SK-N-SH treated with all-trans-retinoic acid at 6 μM for 48 hours (cell line): Measurements from ENCODE around the gene RS1.
A peak's percentile ranks its signal among the peaks of the same experiment; 100 is the strongest.

Source experiments
- ATAC-seq: fragments of 200-7000 bp; cut with Tn5 transposase; 3 replicates; pipeline ENCODE4 v1.9.1; 2020; ENCODE audit warnings: mild to moderate bottlenecking, moderate library complexity
- ARNTL ChIP-seq: fragments of 450-650 bp; formaldehyde crosslinking; IDR thresholded peaks from 2 replicates; pipeline ENCODE4 v1.5.0; 2020; ENCODE audit warnings: low read depth, mild to moderate bottlenecking, moderate library complexity, borderline replicate concordance
- CREB5 ChIP-seq: fragments of 250-450 bp; sonication (Bioruptor Pico); IDR thresholded peaks from 2 replicates; pipeline ENCODE4 v1.5.1; 2020; ENCODE audit warnings: low read depth, mild to moderate bottlenecking, moderate library complexity
- CSRNP3 ChIP-seq: fragments of 250-450 bp; sonication (Bioruptor Pico); IDR thresholded peaks from 2 replicates; pipeline ENCODE4 v1.5.1; 2021; ENCODE audit warnings: mild to moderate bottlenecking, moderate library complexity
- GLIS3 ChIP-seq: fragments of 250-450 bp; sonication (Bioruptor Pico); IDR thresholded peaks from 2 replicates; pipeline ENCODE4 v1.5.0; 2020; ENCODE audit warnings: mild to moderate bottlenecking, moderate library complexity
- ISL1 ChIP-seq: fragments of 250-450 bp; sonication (Bioruptor Pico); IDR thresholded peaks from 2 replicates; pipeline ENCODE4 v2.1.2; 2022; ENCODE audit warnings: mild to moderate bottlenecking, moderate library complexity
- PATZ1 ChIP-seq: fragments of 250-450 bp; sonication (Bioruptor Pico); IDR thresholded peaks from 2 replicates; pipeline ENCODE4 v1.8.0; 2020; ENCODE audit warnings: mild to moderate bottlenecking, moderate library complexity, borderline replicate concordance
- POU6F1 ChIP-seq: fragments of 250-450 bp; sonication (Bioruptor Pico); IDR thresholded peaks from 2 replicates; pipeline ENCODE4 v1.8.0; 2021; ENCODE audit warnings: low read depth, mild to moderate bottlenecking, moderate library complexity, borderline replicate concordance
- PPARA ChIP-seq: fragments of 250-450 bp; sonication (Bioruptor Pico); IDR thresholded peaks from 2 replicates; pipeline ENCODE4 v1.5.0; 2020; ENCODE audit warnings: mild to moderate bottlenecking, borderline replicate concordance
- RARB ChIP-seq: fragments of 250-450 bp; sonication (Bioruptor Pico); IDR thresholded peaks from 2 replicates; pipeline ENCODE4 v1.8.0; 2021; ENCODE audit warnings: mild to moderate bottlenecking, moderate library complexity
- SNAI2 ChIP-seq: fragments of 250-450 bp; sonication (Bioruptor Pico); IDR thresholded peaks from 2 replicates; pipeline ENCODE4 v1.5.0; 2020; ENCODE audit warnings: mild to moderate bottlenecking, moderate library complexity
- TCF4 ChIP-seq: fragments of 250-450 bp; sonication (Bioruptor Pico); IDR thresholded peaks from 2 replicates; pipeline ENCODE4 v1.8.0; 2021; ENCODE audit warnings: mild to moderate bottlenecking, moderate library complexity, borderline replicate concordance
- TOX ChIP-seq: fragments of 250-450 bp; sonication (Bioruptor Pico); IDR thresholded peaks from 2 replicates; pipeline ENCODE4 v1.8.0; 2021; ENCODE audit warnings: mild to moderate bottlenecking, moderate library complexity, borderline replicate concordance
- TSHZ2 ChIP-seq: fragments of 250-450 bp; sonication (Bioruptor Pico); IDR thresholded peaks from 2 replicates; pipeline ENCODE4 v1.5.0; 2020; ENCODE audit warnings: mild to moderate bottlenecking, moderate library complexity
- ZC3H10 ChIP-seq: fragments of 250-450 bp; sonication (Bioruptor Pico); IDR thresholded peaks from 2 replicates; pipeline ENCODE4 v1.5.1; 2021; ENCODE audit warnings: mild to moderate bottlenecking, moderate library complexity
- ZFP3 ChIP-seq: fragments of 250-450 bp; sonication (Bioruptor Pico); IDR thresholded peaks from 2 replicates; pipeline ENCODE4 v1.5.0; 2020; ENCODE audit warnings: mild to moderate bottlenecking, moderate library complexity
- ZFP30 ChIP-seq: fragments of 450-650 bp; formaldehyde crosslinking; IDR thresholded peaks from 2 replicates; pipeline ENCODE4 v1.5.0; 2022; ENCODE audit warnings: mild to moderate bottlenecking, moderate library complexity
- ZNF565 ChIP-seq: fragments of 450-650 bp; formaldehyde crosslinking; conservative IDR thresholded peaks from 2 replicates; pipeline ENCODE4 v1.5.0; 2020; ENCODE audit warnings: low read depth, mild to moderate bottlenecking, moderate library complexity
- ZNF70 ChIP-seq: fragments of 450-650 bp; formaldehyde crosslinking; IDR thresholded peaks from 2 replicates; pipeline ENCODE4 v1.5.0; 2020; ENCODE audit warnings: mild to moderate bottlenecking, moderate library complexity
- ZNF8 ChIP-seq: fragments of 450-650 bp; formaldehyde crosslinking; IDR thresholded peaks from 2 replicates; pipeline ENCODE4 v1.5.0; 2020; ENCODE audit warnings: mild to moderate bottlenecking, moderate library complexity

Gene RS1

GRCh38 chrX:18672008-18672407, at the start of gene RS1:
Gene RS1, minus strand, starts transcription at chrX:18672108. Its CDS starts 40 bp downstream, at chrX:18672068.
- TF ChIP-seq SNAI2: no peak
- no peak for TF ChIP-seq ARNTL (CRISPR knock-in tag)
- no peak for TF ChIP-seq ZC3H10 (CRISPR knock-in tag)
- no peak for TF ChIP-seq ZFP3 (CRISPR knock-in tag)
- TF ChIP-seq PPARA (CRISPR knock-in tag): no peak
- no peak for TF ChIP-seq CSRNP3 (CRISPR knock-in tag)
- no peak for TF ChIP-seq TSHZ2 (CRISPR knock-in tag)
- no peak for ATAC-seq

GRCh38 chrX:18719852-18720251, 47.9 kb upstream of the RS1 start:
- ATAC-seq: no peak
- TF ChIP-seq ZNF70 (CRISPR knock-in tag) (0 out of 2 replicates have a peak, but pooled peaks have one; percentile 62), TOX (CRISPR knock-in tag) (no peak), ISL1 (CRISPR knock-in tag) (no peak)

GRCh38 chrX:18714910-18715309, 43.0 kb upstream of the RS1 start:
- no peak for ATAC-seq
- no peak for TF ChIP-seq RARB
- no peak for TF ChIP-seq ISL1 (CRISPR knock-in tag)
- TF ChIP-seq TSHZ2 (CRISPR knock-in tag): no peak
- TF ChIP-seq CSRNP3 (CRISPR knock-in tag): no peak
- TF ChIP-seq ZNF8 (CRISPR knock-in tag): no peak
- TF ChIP-seq ZNF70 (CRISPR knock-in tag): no peak
- no peak for TF ChIP-seq GLIS3 (CRISPR knock-in tag)
- TF ChIP-seq ZFP30 (CRISPR knock-in tag): no peak

- ATAC-seq: no peak
- TF ChIP-seq TOX (CRISPR knock-in tag) (no peak), ZFP3 (CRISPR knock-in tag) (no peak), PATZ1 (CRISPR knock-in tag) (no peak), ZNF565 (CRISPR knock-in tag) (no peak), CREB5 (CRISPR knock-in tag) (no peak), TCF4 (CRISPR knock-in tag) (no peak), TSHZ2 (CRISPR knock-in tag) (no peak), POU6F1 (CRISPR knock-in tag) (no peak), ISL1 (CRISPR knock-in tag) (no peak), ZC3H10 (CRISPR knock-in tag) (no peak)
Observed at GRCh38 chrX:18709833-18710232, 37.9 kb upstream of the RS1 start.
